OCI-LY7 (cell line): ENCODE results near the gene CXCR4. TPM values are rescaled to one million over a fixed set of nuclear protein-coding genes. Genes with fewer than 3 reads are reported as not detected.
A peak's percentile ranks its signal among the peaks of the same experiment; 100 is the strongest.

Experiments used
- BruUV-seq: library from RNA; stranded (reverse); fragments of 400-500 nt; replicated peaks from 2 replicates; lab custom pipeline; 2021; lab: Mats Ljungman, UMichigan
- CTCF ChIA-PET: fragments of 300-600 bp; sonication (Branson Sonifier 250); formaldehyde crosslinking; loops from one replicate; lab custom pipeline; 2022; ENCODE audit warnings: antibody characterized with exemption; ENCODE audit not compliant: unreplicated experiment; lab: Charles Lee
- POLR2A ChIA-PET: fragments of 300-600 bp; sonication (Branson Sonifier 250); formaldehyde crosslinking; loops from one replicate; lab custom pipeline; 2022; ENCODE audit warnings: antibody characterized with exemption; lab: Charles Lee
- DNase-seq: peaks from one replicate; pipeline ENCODE4 v3.0.0-alpha.2; 2015; ENCODE audit warnings: low spot score
- H2AFZ ChIP-seq: fragments of 200-600 bp; sonication (generic), shearing (Covaris generic); 2 replicates; pipeline ENCODE4 v1.6.1; 2014; ENCODE audit warnings: mild to moderate bottlenecking, antibody characterized with exemption, low read length, moderate library complexity
- H3K27ac ChIP-seq: fragments of 200-600 bp; sonication (generic); 2 replicates; pipeline ENCODE4 v1.5.1; 2014; ENCODE audit warnings: mixed run types, low read depth, mild to moderate bottlenecking, moderate library complexity, low read length, inconsistent platforms; ENCODE audit not compliant: poor library complexity, severe bottlenecking
- H3K36me3 ChIP-seq: fragments of 200-600 bp; sonication (generic); 2 replicates; pipeline ENCODE4 v1.6.1; 2014; ENCODE audit warnings: mild to moderate bottlenecking, antibody characterized with exemption, low read length, moderate library complexity, mixed read lengths; ENCODE audit not compliant: insufficient read depth
- H3K4me1 ChIP-seq: fragments of 200-600 bp; sonication (generic); 2 replicates; pipeline ENCODE4 v1.5.1; 2014; ENCODE audit warnings: mild to moderate bottlenecking, low read length; ENCODE audit not compliant: insufficient read depth, poor library complexity, severe bottlenecking
- H3K4me2 ChIP-seq: fragments of 200-600 bp; sonication (generic); 2 replicates; pipeline ENCODE4 v1.6.1; 2014; ENCODE audit warnings: mild to moderate bottlenecking, low read length
- H3K4me3 ChIP-seq: fragments of 200-600 bp; sonication (generic); 2 replicates; pipeline ENCODE4 v1.5.1; 2014; ENCODE audit warnings: mild to moderate bottlenecking, low read depth, low read length; ENCODE audit not compliant: poor library complexity, severe bottlenecking
- H3K79me2 ChIP-seq: fragments of 200-600 bp; sonication (generic); 2 replicates; pipeline ENCODE4 v1.6.1; 2016; ENCODE audit warnings: low read depth, mild to moderate bottlenecking, low read length, moderate library complexity, mixed read lengths; ENCODE audit not compliant: insufficient read depth
- H3K9me2 ChIP-seq: fragments of 200-600 bp; sonication (generic); 2 replicates; pipeline ENCODE4 v1.6.1; 2016; ENCODE audit warnings: mild to moderate bottlenecking, low read length, mixed read lengths; ENCODE audit not compliant: insufficient read depth
- H3K9me3 ChIP-seq: fragments of 200-600 bp; sonication (generic); 2 replicates; pipeline ENCODE4 v1.6.1; 2014; ENCODE audit warnings: mild to moderate bottlenecking, mixed run types, low read length, mixed read lengths
- H4K20me1 ChIP-seq: fragments of 200-600 bp; sonication (generic); 2 replicates; pipeline ENCODE4 v1.6.1; 2014; ENCODE audit warnings: mild to moderate bottlenecking, antibody characterized with exemption, low read length, moderate library complexity, mixed read lengths; ENCODE audit not compliant: insufficient read depth
- CTCF ChIP-seq: fragments of 200-600 bp; sonication (generic); conservative IDR thresholded peaks from 2 replicates; pipeline ENCODE4 v1.5.1; 2014; ENCODE audit warnings: mild to moderate bottlenecking, antibody characterized with exemption, low read length, moderate library complexity, mixed read lengths
- EZH2phosphoT487 ChIP-seq: fragments of 200-600 bp; sonication (generic); IDR thresholded peaks from 2 replicates; pipeline ENCODE4 v1.6.1; 2018; ENCODE audit warnings: low read depth, borderline replicate concordance, mild to moderate bottlenecking, mixed run types, antibody characterized with exemption, low read length, moderate library complexity, mixed read lengths
- intact Hi-C: fragments of 100-400 bp; cut with micrococcal nuclease; formaldehyde crosslinking; loops from one replicate; pipeline ENCODE4 v1.10.0; 2022; ENCODE audit not compliant: unreplicated experiment
- total RNA-seq, 2 experiments: library from RNA; depleted of rRNA in 1 of 2; stranded (reverse); fragments of >200 nt in 1 of 2; shearing (Covaris generic) in 1 of 2; gene quantifications; 2 replicates each; pipeline ENCODE4 v1.2.3, GENCODE V29; 2014 to 2022

CXCR4 gene
- total RNA-seq, 2 experiments from 2014 or later = 243 to 432 TPM

DNA sequence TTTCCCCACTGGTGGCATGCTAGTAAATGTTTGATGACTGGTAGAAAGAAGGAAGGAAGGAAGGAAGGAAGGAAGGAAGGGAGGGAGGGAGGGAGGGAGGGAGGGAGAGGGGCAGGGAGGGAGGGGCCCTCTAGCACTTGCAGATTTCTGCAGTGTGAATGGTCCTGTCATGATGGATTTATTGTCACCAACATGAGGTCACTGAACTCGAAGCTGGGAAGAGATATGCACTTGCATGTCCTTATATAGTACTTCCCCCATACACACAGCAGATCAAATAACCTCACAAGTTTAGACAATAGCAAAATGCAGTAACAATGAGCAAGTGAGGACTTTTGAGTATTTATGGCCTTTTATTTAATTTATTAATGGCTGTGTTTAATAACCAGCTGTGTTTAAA, 44.5 kb upstream of the CXCR4 start:
- Histone ChIP-seq H3K27ac (no peak overlapping the region), H3K9me2 (no peaks in the 10 kb centered on the region), H2AFZ (no peak overlapping the region), H3K4me3 (no peak overlapping the region), H4K20me1 (no peaks in the 10 kb centered on the region), H3K4me2 (no peak overlapping the region), H3K9me3 (no peaks in the 10 kb centered on the region), H3K79me2 (no peaks in the 10 kb centered on the region), H3K36me3 (no peaks in the 10 kb centered on the region), H3K4me1 (peaks cover 18% of the 10 kb centered on the region)
- intact Hi-C loops = no loop called here
- ChIA-PET CTCF (no interaction called here), POLR2A (interaction anchor here (1.0 to 1.8 kb wide), 3 partner anchors 25 to 44 kb away, joined by 3 to 6 read pairs (median 3); no protein-coding TSS in a partner anchor)
- no peak for DNase-seq
- TF ChIP-seq EZH2phosphoT487 (no peak), CTCF (no peak)
- BruUV-seq = no TSS peak

- H3K4me1 ChIP-seq = peaks cover 34% of the 10 kb centered on the region
- H3K4me3 ChIP-seq = no peak overlapping the region
- H3K9me2 ChIP-seq = no peaks in the 10 kb centered on the region
- H2AFZ ChIP-seq = peak overlapping the region; percentile 13; the same call in 1 of the 2 replicates
- H3K9me3 ChIP-seq = no peaks in the 10 kb centered on the region
- H3K4me2 ChIP-seq = peak overlapping the region; percentile 7
- no peaks in the 10 kb centered on the region for H3K36me3 ChIP-seq
- DNase-seq = peak; percentile 51
- intact Hi-C loops = no loop called here
- no peaks in the 10 kb centered on the region for H4K20me1 ChIP-seq
- CTCF ChIA-PET = no interaction called here
- no peaks in the 10 kb centered on the region for H3K79me2 ChIP-seq
- TF ChIP-seq EZH2phosphoT487 (no peak), CTCF (no peak)
- H3K27ac ChIP-seq = no peak overlapping the region
- BruUV-seq = no TSS peak
- POLR2A ChIA-PET = interaction anchor here (1.0 to 2.2 kb wide), 6 partner anchors 12 to 242 kb away, joined by 3 to 8 read pairs (median 6); no protein-coding TSS in a partner anchor
Observed at GRCh38 chr2:136156411-136156810, 38.5 kb upstream of the CXCR4 start.

- no peak for DNase-seq
- Histone ChIP-seq H3K4me3 (no peak overlapping the region), H3K79me2 (no peaks in the 10 kb centered on the region), H2AFZ (no peak overlapping the region), H4K20me1 (no peaks in the 10 kb centered on the region), H3K4me1 (peaks cover 40% of the 10 kb centered on the region), H3K27ac (no peak overlapping the region), H3K36me3 (no peaks in the 10 kb centered on the region), H3K9me2 (no peaks in the 10 kb centered on the region), H3K9me3 (no peaks in the 10 kb centered on the region), H3K4me2 (no peak overlapping the region)
- TF ChIP-seq CTCF (no peak), EZH2phosphoT487 (no peak)
- CTCF ChIA-PET = interaction anchor here (1.1 kb wide), 1 partner anchor 15 kb away, joined by 3 read pairs; no protein-coding TSS in a partner anchor
- POLR2A ChIA-PET = interaction anchor here (0.8 to 1.8 kb wide), 5 partner anchors 9 to 229 kb away, joined by 3 to 8 read pairs (median 4); no protein-coding TSS in a partner anchor
- no TSS peak for BruUV-seq
- intact Hi-C loops = no loop called here
Observed at GRCh38 chr2:136154384-136154783, 36.4 kb upstream of the CXCR4 start.
